BLaER1 treated with 17β-estradiol and CSF1 and Interleukin-3, amounts not matched to agents 10 nM and 100 nM (cell line): ENCODE measurements around the gene GIMAP8.

Experiments
- H3K27ac ChIP-seq, 11 experiments: shearing (Covaris generic); formaldehyde crosslinking; 2 replicates each; pipeline ENCODE4 v1.8.1; 2022
- H3K27me3 ChIP-seq, 11 experiments: shearing (Covaris generic); formaldehyde crosslinking; 2 replicates each; pipeline ENCODE4 v1.8.1; 2022
- H3K36me3 ChIP-seq, 11 experiments: shearing (Covaris generic); formaldehyde crosslinking; 2 replicates each; pipeline ENCODE4 v1.8.1; 2022
- H3K4me1 ChIP-seq, 10 experiments: shearing (Covaris generic); formaldehyde crosslinking; 2 replicates each; pipeline ENCODE4 v1.8.1; 2022
- H3K4me2 ChIP-seq, 11 experiments: shearing (Covaris generic); formaldehyde crosslinking; 2 replicates each; pipeline ENCODE4 v1.8.1; 2022
- H3K4me3 ChIP-seq, 10 experiments: shearing (Covaris generic); formaldehyde crosslinking; 2 replicates each; pipeline ENCODE4 v1.8.1; 2022
- H3K9ac ChIP-seq, 11 experiments: shearing (Covaris generic); formaldehyde crosslinking; 2 replicates each; pipeline ENCODE4 v1.8.1; 2022
- H3K9me3 ChIP-seq, 11 experiments: shearing (Covaris generic); formaldehyde crosslinking; replicated peaks in 1 of 11; 2 replicates each; pipeline ENCODE4 v1.8.1; 2022
- H4K20me1 ChIP-seq, 11 experiments: shearing (Covaris generic); formaldehyde crosslinking; 2 replicates each; pipeline ENCODE4 v1.8.1; 2022
- Cebpa-rat ChIP-seq, 11 experiments: shearing (Covaris generic); IDR thresholded peaks; 2 replicates each; pipeline ENCODE4 v1.8.1; 2022

Gene GIMAP8

DNA sequence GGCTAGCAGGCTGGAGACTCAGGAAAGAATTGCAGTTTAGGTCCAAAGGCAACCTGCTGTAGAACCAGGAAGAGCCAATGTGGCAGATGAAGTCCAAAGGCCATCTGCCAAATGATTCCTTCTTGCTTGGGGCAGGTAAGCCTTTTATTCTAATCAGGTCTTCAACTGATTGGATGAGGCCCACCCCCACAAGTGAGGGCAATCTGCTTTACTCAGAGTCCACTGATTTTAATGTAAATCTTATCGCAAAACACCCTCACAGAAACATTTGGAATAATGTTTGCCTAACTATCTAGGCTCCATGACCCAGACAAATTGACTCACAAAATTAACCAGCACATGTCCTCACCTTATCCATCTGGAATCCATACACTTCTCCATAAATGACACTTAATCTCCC, 7.8 kb downstream of the GIMAP8 start:
- Histone ChIP-seq H3K27ac (no peak overlapping the region), H3K4me3 (no peak overlapping the region), H3K9me3 (peaks cover 64 to 91% (median 74%) of the 10 kb centered on the region in 11 experiments), H3K4me1 (peaks cover 0 to 24% (median 2%) of the 10 kb centered on the region in 10 experiments; a peak in 12 of 20 replicates), H3K4me2 (no peak overlapping the region), H3K9ac (no peak overlapping the region), H3K36me3 (peaks cover 0 to 99% (median 0%) of the 10 kb centered on the region in 11 experiments; a peak in 5 of 22 replicates), H4K20me1 (peaks cover 0 to 18% (median 0%) of the 10 kb centered on the region in 11 experiments; a peak in 2 of 22 replicates), H3K27me3 (no peaks in the 10 kb centered on the region)
- TF ChIP-seq Cebpa-rat (IDR thresholded peaks at IDR 0.05) = no peak

DNA sequence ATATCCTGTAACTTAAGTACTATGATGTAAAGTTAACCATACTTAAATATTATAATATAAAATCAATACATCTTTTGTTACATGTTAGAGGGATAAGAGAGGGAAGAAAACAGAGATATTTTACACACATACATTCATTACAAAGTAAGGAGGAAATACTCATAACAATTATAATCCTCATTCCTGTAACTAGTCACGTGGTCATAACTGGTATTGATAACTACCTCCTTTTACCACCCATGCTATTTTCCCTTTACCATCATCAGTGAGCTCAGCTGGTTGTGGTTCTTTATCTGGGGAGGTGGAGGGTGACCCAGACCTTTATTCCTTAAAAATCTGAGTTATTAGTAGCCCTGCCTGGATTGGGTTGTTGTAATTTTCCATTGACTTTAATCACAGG, 8.3 kb downstream of the GIMAP8 start:
- H3K4me3 ChIP-seq = no peak overlapping the region
- H3K4me2 ChIP-seq = no peak overlapping the region
- no peak overlapping the region for H3K9ac ChIP-seq
- no peaks in the 10 kb centered on the region for H3K27me3 ChIP-seq
- H4K20me1 ChIP-seq = peaks cover 0 to 23% (median 0%) of the 10 kb centered on the region in 11 experiments; a peak in 2 of 22 replicates
- peaks cover 0 to 99% (median 0%) of the 10 kb centered on the region in 11 experiments; a peak in 5 of 22 replicates for H3K36me3 ChIP-seq
- H3K4me1 ChIP-seq = peaks cover 0 to 24% (median 0%) of the 10 kb centered on the region in 10 experiments; a peak in 4 of 20 replicates
- peaks cover 69 to 97% (median 80%) of the 10 kb centered on the region in 11 experiments for H3K9me3 ChIP-seq
- H3K27ac ChIP-seq = no peak overlapping the region
- no peak for TF ChIP-seq Cebpa-rat (IDR thresholded peaks at IDR 0.05)

DNA sequence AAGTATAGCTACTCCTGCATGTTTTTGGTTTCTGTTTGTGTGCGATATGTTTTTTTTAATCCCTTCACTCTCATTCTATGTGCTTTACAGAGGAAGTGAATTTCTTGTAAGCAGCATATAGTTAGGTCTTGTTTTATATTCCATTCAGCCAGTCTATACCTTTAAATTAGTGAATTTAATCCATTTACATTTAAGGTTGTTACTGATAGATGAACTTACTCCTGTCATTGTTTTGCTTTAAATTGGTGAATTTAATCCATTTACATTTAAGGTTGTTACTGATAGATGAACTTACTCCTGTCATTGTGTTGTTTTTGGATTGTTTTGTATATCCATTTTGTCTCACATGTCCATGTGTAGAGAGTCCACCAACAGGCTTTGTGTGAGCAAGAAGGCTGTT, 11.1 kb downstream of the GIMAP8 start:
- Histone ChIP-seq H3K9me3 (peaks cover 65 to 76% (median 69%) of the 10 kb centered on the region in 11 experiments), H4K20me1 (peaks cover 0 to 46% (median 0%) of the 10 kb centered on the region in 11 experiments; a peak in 2 of 22 replicates), H3K4me1 (peaks cover 0 to 33% (median 0%) of the 10 kb centered on the region in 10 experiments; a peak in 4 of 20 replicates), H3K27me3 (no peaks in the 10 kb centered on the region), H3K4me2 (no peak overlapping the region), H3K27ac (no peak overlapping the region), H3K4me3 (no peak overlapping the region), H3K36me3 (peaks cover 0 to 98% (median 0%) of the 10 kb centered on the region in 11 experiments; a peak in 6 of 22 replicates), H3K9ac (no peak overlapping the region)
- TF ChIP-seq Cebpa-rat (IDR thresholded peaks at IDR 0.05) = no peak

DNA sequence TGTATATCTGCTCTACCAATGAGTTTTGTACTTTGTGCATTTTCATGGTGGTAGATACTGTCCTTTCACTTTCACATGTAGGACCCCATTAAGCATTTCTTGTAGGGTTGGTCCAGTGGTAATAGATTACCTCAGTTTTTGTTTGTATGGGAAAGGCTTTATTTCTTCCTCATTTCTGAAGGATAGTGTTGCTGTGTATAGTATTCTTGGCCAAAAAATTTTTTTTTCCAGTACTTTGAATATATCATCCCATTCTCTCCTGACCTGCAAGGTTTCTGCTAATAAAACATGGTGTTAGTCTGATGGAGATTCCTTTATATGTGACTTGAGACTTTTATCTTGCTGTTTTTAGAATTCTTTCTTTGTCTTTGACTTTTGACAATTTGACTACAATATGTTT, 12.0 kb downstream of the GIMAP8 start:
- Histone ChIP-seq H3K9ac (no peak overlapping the region), H3K36me3 (peaks cover 0 to 98% (median 0%) of the 10 kb centered on the region in 11 experiments; a peak in 6 of 22 replicates), H3K4me1 (peaks cover 0 to 42% (median 0%) of the 10 kb centered on the region in 10 experiments; a peak in 4 of 20 replicates), H3K4me2 (no peak overlapping the region), H3K9me3 (peaks cover 56 to 72% (median 61%) of the 10 kb centered on the region in 11 experiments), H4K20me1 (peaks cover 0 to 46% (median 0%) of the 10 kb centered on the region in 11 experiments; a peak in 2 of 22 replicates), H3K27me3 (no peaks in the 10 kb centered on the region), H3K4me3 (no peak overlapping the region), H3K27ac (no peak overlapping the region)
- no peak for TF ChIP-seq Cebpa-rat (IDR thresholded peaks at IDR 0.05)

DNA sequence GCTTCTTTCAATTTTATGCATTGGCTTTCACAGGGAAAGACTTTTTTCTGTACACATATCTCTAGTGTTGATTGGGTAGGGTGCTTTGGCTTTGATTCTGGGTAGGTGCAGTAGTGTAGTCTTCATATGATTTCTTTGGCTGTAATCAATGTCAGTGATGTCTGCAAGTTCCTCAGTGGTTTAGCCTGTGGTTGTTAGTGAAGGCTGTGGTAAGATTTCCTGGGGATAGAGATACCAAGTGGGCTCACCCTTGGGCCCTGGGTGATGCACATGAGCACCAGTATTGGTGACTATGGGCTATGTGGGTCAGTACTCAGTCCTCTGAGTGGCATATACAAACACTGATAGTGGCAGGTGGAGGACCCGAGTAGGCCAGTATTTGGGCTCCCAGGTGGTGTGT, 13.0 kb downstream of the GIMAP8 start:
- H4K20me1 ChIP-seq = peaks cover 0 to 53% (median 0%) of the 10 kb centered on the region in 11 experiments; a peak in 3 of 22 replicates
- H3K36me3 ChIP-seq = peaks cover 0 to 98% (median 0%) of the 10 kb centered on the region in 11 experiments; a peak in 6 of 22 replicates
- peaks cover 49 to 63% (median 53%) of the 10 kb centered on the region in 11 experiments for H3K9me3 ChIP-seq
- peaks cover 0 to 52% (median 0%) of the 10 kb centered on the region in 10 experiments; a peak in 4 of 20 replicates for H3K4me1 ChIP-seq
- no peak overlapping the region for H3K27ac ChIP-seq
- H3K27me3 ChIP-seq = no peaks in the 10 kb centered on the region
- TF ChIP-seq Cebpa-rat (IDR thresholded peaks at IDR 0.05) = no peak
- H3K4me2 ChIP-seq = peak overlapping the region in 1 of 11 experiments; percentile 51; a peak in 2 of 22 replicates
- no peak overlapping the region for H3K4me3 ChIP-seq
- H3K9ac ChIP-seq = no peak overlapping the region

DNA sequence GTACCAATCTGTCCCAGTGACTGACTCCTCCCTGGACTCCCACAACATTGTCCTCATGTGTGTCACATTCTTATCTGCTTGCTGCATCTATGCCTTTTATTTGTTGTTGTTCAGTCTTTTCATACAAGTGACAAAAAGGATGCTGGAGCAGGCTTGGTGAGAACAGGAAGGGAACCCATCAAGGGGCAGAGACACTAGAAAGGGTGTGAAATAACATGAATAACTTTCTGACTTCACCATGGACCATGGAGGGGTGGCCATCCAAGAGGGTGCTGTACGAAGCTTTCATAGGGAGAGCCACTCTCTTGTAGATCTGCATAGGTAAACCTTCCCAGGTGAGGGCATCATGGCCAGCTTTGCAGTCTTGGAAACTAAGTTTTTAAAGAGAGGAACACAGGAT, 14.5 kb downstream of the GIMAP8 start:
- no peak overlapping the region for H3K27ac ChIP-seq
- peaks cover 0 to 98% (median 0%) of the 10 kb centered on the region in 11 experiments; a peak in 6 of 22 replicates for H3K36me3 ChIP-seq
- H3K27me3 ChIP-seq = no peaks in the 10 kb centered on the region
- peak overlapping the region in 2 of 11 experiments; percentile 52 to 80; a peak in 4 of 22 replicates for H3K4me2 ChIP-seq
- TF ChIP-seq Cebpa-rat (IDR thresholded peaks at IDR 0.05) = no peak
- H4K20me1 ChIP-seq = peaks cover 0 to 68% (median 0%) of the 10 kb centered on the region in 11 experiments; a peak in 3 of 22 replicates
- peaks cover 0 to 67% (median 0%) of the 10 kb centered on the region in 10 experiments; a peak in 5 of 20 replicates for H3K4me1 ChIP-seq
- no peak overlapping the region for H3K4me3 ChIP-seq
- H3K9me3 ChIP-seq = peaks cover 39 to 50% (median 40%) of the 10 kb centered on the region in 11 experiments
- H3K9ac ChIP-seq = no peak overlapping the region

DNA sequence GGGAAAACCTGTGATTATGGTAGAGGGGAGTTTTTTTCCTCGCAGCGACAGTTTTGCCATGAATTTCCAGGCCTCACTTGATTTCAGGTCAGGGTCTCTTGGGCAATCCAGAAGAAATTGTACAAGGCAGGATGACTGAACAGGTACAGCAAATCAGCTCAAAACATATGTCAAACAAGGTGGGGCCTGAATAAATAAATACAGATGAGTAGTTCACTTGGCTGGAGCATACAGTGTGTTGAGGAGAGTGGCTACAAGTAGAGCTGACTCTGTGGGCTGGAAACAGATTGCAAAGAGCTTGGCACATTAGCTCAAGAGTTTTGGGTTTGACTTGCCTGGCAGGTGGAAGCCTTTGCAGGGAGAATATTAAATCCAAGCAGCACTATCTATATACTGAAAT, 15.0 kb downstream of the GIMAP8 start:
- peaks cover 34 to 45% (median 35%) of the 10 kb centered on the region in 11 experiments for H3K9me3 ChIP-seq
- no peak overlapping the region for H3K27ac ChIP-seq
- H3K36me3 ChIP-seq = peaks cover 0 to 98% (median 0%) of the 10 kb centered on the region in 11 experiments; a peak in 6 of 22 replicates
- peaks cover 0 to 72% (median 0%) of the 10 kb centered on the region in 11 experiments; a peak in 3 of 22 replicates for H4K20me1 ChIP-seq
- peaks cover 0 to 72% (median 0%) of the 10 kb centered on the region in 10 experiments; a peak in 5 of 20 replicates for H3K4me1 ChIP-seq
- H3K4me2 ChIP-seq = peak overlapping the region in 2 of 11 experiments; percentile 52 to 80; a peak in 4 of 22 replicates
- no peak for TF ChIP-seq Cebpa-rat (IDR thresholded peaks at IDR 0.05)
- no peaks in the 10 kb centered on the region for H3K27me3 ChIP-seq
- no peak overlapping the region for H3K4me3 ChIP-seq
- H3K9ac ChIP-seq = no peak overlapping the region

DNA sequence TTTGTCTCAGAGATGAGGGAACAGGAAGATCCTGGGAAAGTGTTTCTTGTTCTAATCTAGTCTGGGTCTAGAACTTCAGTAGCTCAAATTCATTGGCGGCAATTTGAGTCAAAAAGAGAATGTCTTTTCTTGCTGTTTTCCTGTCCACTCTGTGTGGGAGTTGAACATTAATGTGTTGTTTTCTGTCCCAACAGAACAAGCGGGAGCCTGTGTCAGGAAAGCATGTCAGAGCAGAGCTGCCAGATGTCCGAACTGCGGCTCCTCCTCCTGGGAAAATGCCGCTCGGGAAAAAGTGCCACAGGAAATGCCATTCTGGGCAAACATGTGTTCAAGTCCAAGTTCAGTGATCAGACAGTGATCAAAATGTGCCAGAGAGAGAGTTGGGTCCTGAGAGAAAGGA, 16.0 kb downstream of the GIMAP8 start:
- Histone ChIP-seq H3K27me3 (no peaks in the 10 kb centered on the region), H3K9ac (no peak overlapping the region), H3K9me3 (peaks cover 24 to 35% (median 25%) of the 10 kb centered on the region in 11 experiments), H3K4me1 (peaks cover 0 to 82% (median 0%) of the 10 kb centered on the region in 10 experiments; a peak in 5 of 20 replicates), H3K4me2 (peak overlapping the region in 3 of 11 experiments; percentile 7 to 80 (median 52); a peak in 4 of 22 replicates), H3K4me3 (no peak overlapping the region), H3K36me3 (peaks cover 0 to 98% (median 0%) of the 10 kb centered on the region in 11 experiments; a peak in 6 of 22 replicates), H4K20me1 (peaks cover 0 to 83% (median 0%) of the 10 kb centered on the region in 11 experiments; a peak in 3 of 22 replicates), H3K27ac (no peak overlapping the region)
- no peak for TF ChIP-seq Cebpa-rat (IDR thresholded peaks at IDR 0.05)

DNA sequence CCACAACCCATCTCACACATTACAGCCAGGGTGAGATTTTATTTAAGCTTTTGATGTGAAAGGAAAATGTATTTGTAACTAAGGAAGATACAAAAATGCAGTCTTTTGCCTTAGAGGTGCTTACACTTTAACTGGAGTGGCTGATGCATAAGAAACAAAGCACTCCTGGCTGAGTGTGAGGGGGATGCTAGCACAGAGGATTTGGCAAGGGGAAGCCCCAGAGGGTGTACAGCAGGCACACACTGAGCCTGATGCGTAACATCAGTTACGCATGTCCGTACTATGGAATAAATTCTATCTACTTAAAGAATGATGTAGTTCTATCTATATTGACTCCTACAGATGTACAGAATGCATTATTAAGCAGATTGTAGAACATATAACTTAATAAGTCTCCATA, 17.8 kb downstream of the GIMAP8 start:
- Histone ChIP-seq H3K27me3 (no peaks in the 10 kb centered on the region), H3K36me3 (peaks cover 0 to 98% (median 0%) of the 10 kb centered on the region in 11 experiments; a peak in 6 of 22 replicates), H3K4me3 (no peak overlapping the region), H3K9ac (peak overlapping the region in 1 of 11 experiments; percentile 11; a peak in 1 of 22 replicates), H4K20me1 (peaks cover 0 to 88% (median 0%) of the 10 kb centered on the region in 11 experiments; a peak in 3 of 22 replicates), H3K4me2 (peak overlapping the region in 2 of 11 experiments; percentile 55 to 80; a peak in 4 of 22 replicates), H3K27ac (no peak overlapping the region), H3K9me3 (peaks cover 6 to 17% (median 8%) of the 10 kb centered on the region in 11 experiments), H3K4me1 (peaks cover 0 to 85% (median 6%) of the 10 kb centered on the region in 10 experiments; a peak in 10 of 20 replicates)
- TF ChIP-seq Cebpa-rat (IDR thresholded peaks at IDR 0.05) = no peak
